Nephron progenitor cell (in vitro differentiated cells): ENCODE data around the gene TMEM143.

ENCODE experiments used
- DNase-seq: peaks from one replicate; pipeline ENCODE4 v3.0.0; 2021
- H3K27ac Mint-ChIP-seq: 2 replicates; pipeline ENCODE4 v1.8.0; 2021; ENCODE audit warnings: mild to moderate bottlenecking, moderate library complexity, mixed read lengths
- H3K27me3 Mint-ChIP-seq: 2 replicates; pipeline ENCODE4 v1.8.0; 2021; ENCODE audit warnings: mild to moderate bottlenecking, low read depth, mixed read lengths; ENCODE audit not compliant: poor library complexity
- H3K36me3 Mint-ChIP-seq: 2 replicates; pipeline ENCODE4 v1.8.0; 2021; ENCODE audit warnings: low read depth, mixed read lengths
- H3K4me1 Mint-ChIP-seq: 2 replicates; pipeline ENCODE4 v1.8.0; 2021; ENCODE audit warnings: mixed read lengths
- H3K4me3 Mint-ChIP-seq: 2 replicates; pipeline ENCODE4 v1.8.0; 2021; ENCODE audit warnings: mild to moderate bottlenecking, moderate library complexity, mixed read lengths
- H3K9me3 Mint-ChIP-seq: 2 replicates; pipeline ENCODE4 v1.8.0; 2021; ENCODE audit warnings: mild to moderate bottlenecking, moderate library complexity, mixed read lengths
- TF ChIP-seq, protein P1 (sequence below): fragments of 200-600 bp; sonication (generic); IDR thresholded peaks from 2 replicates; pipeline ENCODE4 v1.5.0; 2021; ENCODE audit warnings: antibody characterized with exemption

The TMEM143 gene

GRCh38 chr19:48367855-48368254, 4.1 kb upstream of the TMEM143 start:
- no peaks in the 10 kb centered on the region for H3K9me3 Mint-ChIP-seq
- no peak for DNase-seq
- TF ChIP-seq, protein P1, sequence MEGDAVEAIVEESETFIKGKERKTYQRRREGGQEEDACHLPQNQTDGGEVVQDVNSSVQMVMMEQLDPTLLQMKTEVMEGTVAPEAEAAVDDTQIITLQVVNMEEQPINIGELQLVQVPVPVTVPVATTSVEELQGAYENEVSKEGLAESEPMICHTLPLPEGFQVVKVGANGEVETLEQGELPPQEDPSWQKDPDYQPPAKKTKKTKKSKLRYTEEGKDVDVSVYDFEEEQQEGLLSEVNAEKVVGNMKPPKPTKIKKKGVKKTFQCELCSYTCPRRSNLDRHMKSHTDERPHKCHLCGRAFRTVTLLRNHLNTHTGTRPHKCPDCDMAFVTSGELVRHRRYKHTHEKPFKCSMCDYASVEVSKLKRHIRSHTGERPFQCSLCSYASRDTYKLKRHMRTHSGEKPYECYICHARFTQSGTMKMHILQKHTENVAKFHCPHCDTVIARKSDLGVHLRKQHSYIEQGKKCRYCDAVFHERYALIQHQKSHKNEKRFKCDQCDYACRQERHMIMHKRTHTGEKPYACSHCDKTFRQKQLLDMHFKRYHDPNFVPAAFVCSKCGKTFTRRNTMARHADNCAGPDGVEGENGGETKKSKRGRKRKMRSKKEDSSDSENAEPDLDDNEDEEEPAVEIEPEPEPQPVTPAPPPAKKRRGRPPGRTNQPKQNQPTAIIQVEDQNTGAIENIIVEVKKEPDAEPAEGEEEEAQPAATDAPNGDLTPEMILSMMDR: no peak
- peaks cover 39% of the 10 kb centered on the region for H3K4me1 Mint-ChIP-seq
- H3K36me3 Mint-ChIP-seq: no peaks in the 10 kb centered on the region
- no peak overlapping the region for H3K4me3 Mint-ChIP-seq
- peaks cover 10% of the 10 kb centered on the region for H3K27me3 Mint-ChIP-seq
- no peak overlapping the region for H3K27ac Mint-ChIP-seq

GRCh38 chr19:48365602-48366001, 1.9 kb upstream of the TMEM143 start:
- no peaks in the 10 kb centered on the region for H3K36me3 Mint-ChIP-seq
- no peak overlapping the region for H3K4me3 Mint-ChIP-seq
- peaks cover 7% of the 10 kb centered on the region for H3K27me3 Mint-ChIP-seq
- DNase-seq: no peak
- no peaks in the 10 kb centered on the region for H3K9me3 Mint-ChIP-seq
- peaks cover 26% of the 10 kb centered on the region for H3K4me1 Mint-ChIP-seq
- H3K27ac Mint-ChIP-seq: no peak overlapping the region
- TF ChIP-seq, protein P1: no peak

GRCh38 chr19:48364598-48365348, 1.0 kb upstream of the TMEM143 start:
- TF ChIP-seq, protein P1: no peak
- Mint-ChIP-seq H3K9me3 (no peaks in the 10 kb centered on the region), H3K27ac (no peak overlapping the region), H3K4me1 (peaks cover 20% of the 10 kb centered on the region), H3K4me3 (no peak overlapping the region), H3K36me3 (peaks cover under 1% of the 10 kb centered on the region), H3K27me3 (peaks cover 7% of the 10 kb centered on the region)
- DNase-seq: no peak

DNA sequence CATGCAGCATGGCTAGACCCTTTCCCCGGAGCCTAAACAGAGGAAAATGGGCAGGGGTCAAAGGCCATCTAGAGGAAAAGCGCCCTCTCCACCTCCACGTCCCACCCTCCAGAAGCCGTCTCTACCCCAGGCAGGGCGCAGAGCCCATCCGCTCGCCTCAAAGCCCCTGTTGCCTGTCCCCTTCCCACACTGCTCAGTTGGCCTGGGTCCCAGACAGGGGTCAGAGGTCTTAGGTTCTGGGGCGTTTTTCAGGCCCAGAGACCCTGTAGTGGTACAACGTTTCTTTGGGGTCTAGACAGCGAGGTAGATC, 285 bp downstream of the TMEM143 start:
- H3K4me3 Mint-ChIP-seq: peak overlapping the region; percentile 83
- no peaks in the 10 kb centered on the region for H3K9me3 Mint-ChIP-seq
- H3K36me3 Mint-ChIP-seq: peaks cover 7% of the 10 kb centered on the region
- peaks cover 10% of the 10 kb centered on the region for H3K4me1 Mint-ChIP-seq
- H3K27me3 Mint-ChIP-seq: peaks cover 7% of the 10 kb centered on the region
- DNase-seq: peak; percentile 45
- H3K27ac Mint-ChIP-seq: peak overlapping the region; percentile 68
- TF ChIP-seq, protein P1: no peak

- H3K4me1 Mint-ChIP-seq: peaks cover 6% of the 10 kb centered on the region
- peak; percentile 95 for DNase-seq
- TF ChIP-seq, protein P1: no peak
- H3K9me3 Mint-ChIP-seq: no peaks in the 10 kb centered on the region
- peak overlapping the region; percentile 68 for H3K27ac Mint-ChIP-seq
- peaks cover 9% of the 10 kb centered on the region for H3K36me3 Mint-ChIP-seq
- H3K4me3 Mint-ChIP-seq: peak overlapping the region; percentile 83
- peaks cover 4% of the 10 kb centered on the region for H3K27me3 Mint-ChIP-seq
Measured at GRCh38 chr19:48362716-48363499, 832 bp downstream of the TMEM143 start.
